HAP-1 (cell line): Measurements from ENCODE around the gene TXNDC8.

Experiments
- DNase-seq, 2 experiments: peaks; one replicate each; pipeline ENCODE4 v3.0.0-alpha.2; 2016 to 2020; ENCODE audit warnings: low spot score in 2 of 2
- H3K27me3 ChIP-seq: fragments of 250-450 bp; sonication (Bioruptor Pico); 2 replicates; pipeline ENCODE4 v1.5.1; 2020; ENCODE audit warnings: low read depth, mild to moderate bottlenecking, moderate library complexity
- H3K36me3 ChIP-seq: fragments of 250-450 bp; sonication (Bioruptor Pico); replicated peaks from 2 replicates; pipeline ENCODE4 v1.5.1; 2020; ENCODE audit warnings: mild to moderate bottlenecking
- H3K4me1 ChIP-seq: fragments of 250-450 bp; sonication (Bioruptor Pico); 2 replicates; pipeline ENCODE4 v1.5.1; 2020; ENCODE audit warnings: mild to moderate bottlenecking
- H3K4me3 ChIP-seq: fragments of 250-450 bp; sonication (Bioruptor Pico); 2 replicates; pipeline ENCODE4 v1.5.1; 2020; ENCODE audit warnings: mild to moderate bottlenecking, moderate library complexity
- H3K9me3 ChIP-seq: fragments of 250-450 bp; sonication (Bioruptor Pico); 2 replicates; pipeline ENCODE4 v1.5.1; 2020; ENCODE audit warnings: mild to moderate bottlenecking, moderate library complexity
- in situ Hi-C: fragments of 300-500 bp; cut with MboI; formaldehyde crosslinking; loops from 3 replicates; pipeline ENCODE4 v1.14.3; 2020; ENCODE audit warnings: low sequenced_read_pairs, inconsistent platforms, mixed read lengths

Gene TXNDC8

DNA sequence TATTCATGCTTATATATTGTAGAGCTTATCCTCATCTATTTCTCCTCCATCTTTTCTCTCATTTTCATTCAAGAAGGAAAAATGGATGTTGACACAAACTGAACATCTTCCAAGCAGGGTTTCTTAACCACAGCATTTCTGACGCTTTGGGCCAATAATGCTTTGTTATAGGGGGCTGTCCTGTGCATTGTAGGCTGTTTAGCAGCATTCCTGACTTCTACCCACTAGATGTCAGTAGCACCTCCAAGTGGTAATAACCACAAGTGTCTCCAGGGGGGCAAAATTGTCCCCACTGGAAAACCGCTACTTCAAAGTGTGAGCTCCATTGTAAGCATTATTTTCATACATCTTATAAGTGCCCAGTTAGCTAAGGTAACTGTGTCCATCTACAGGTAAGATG, 2.6 kb upstream of the TXNDC8 start:
- Histone ChIP-seq H3K4me3 (no peak overlapping the region), H3K36me3 (no peaks in the 10 kb centered on the region), H3K9me3 (no peaks in the 10 kb centered on the region), H3K4me1 (no peaks in the 10 kb centered on the region), H3K27me3 (no peaks in the 10 kb centered on the region)
- DNase-seq: no peak
- in situ Hi-C loops: no loop called here

DNA sequence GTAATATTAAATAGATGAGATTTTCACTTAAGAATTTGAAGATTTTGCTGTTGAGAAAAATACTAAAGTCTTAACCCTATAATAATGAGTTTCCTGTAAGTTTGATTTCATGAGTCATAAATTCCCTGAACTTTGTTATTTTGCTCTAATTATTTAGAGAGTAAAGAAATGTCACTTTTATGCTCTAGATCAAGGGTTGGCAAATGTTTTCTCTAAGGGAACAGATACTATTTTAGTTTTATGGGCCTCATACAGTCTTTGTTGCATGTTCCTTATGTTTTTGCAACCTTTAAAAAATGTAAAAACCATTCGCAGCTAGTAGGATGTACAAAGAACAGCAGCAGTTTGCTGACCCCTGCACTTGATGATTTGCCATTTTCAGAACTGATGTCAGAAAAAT, 480 bp upstream of the TXNDC8 start:
- Histone ChIP-seq H3K4me1 (no peaks in the 10 kb centered on the region), H3K4me3 (no peak overlapping the region), H3K27me3 (no peaks in the 10 kb centered on the region), H3K9me3 (no peaks in the 10 kb centered on the region), H3K36me3 (no peaks in the 10 kb centered on the region)
- DNase-seq: no peak
- in situ Hi-C loops: no loop called here

GRCh38 chr9:110336363-110336762, 1.3 kb downstream of the TXNDC8 start:
- Histone ChIP-seq H3K9me3 (no peaks in the 10 kb centered on the region), H3K27me3 (no peaks in the 10 kb centered on the region), H3K36me3 (no peaks in the 10 kb centered on the region), H3K4me3 (no peak overlapping the region), H3K4me1 (no peaks in the 10 kb centered on the region)
- no peak for DNase-seq
- in situ Hi-C loops: no loop called here

- Histone ChIP-seq H3K4me1 (no peaks in the 10 kb centered on the region), H3K36me3 (no peaks in the 10 kb centered on the region), H3K27me3 (no peaks in the 10 kb centered on the region), H3K4me3 (no peak overlapping the region), H3K9me3 (no peaks in the 10 kb centered on the region)
- no peak for DNase-seq
- in situ Hi-C loops: no loop called here
Observed at GRCh38 chr9:110334871-110335270, 2.8 kb downstream of the TXNDC8 start.

- in situ Hi-C loops: no loop called here
- Histone ChIP-seq H3K36me3 (no peaks in the 10 kb centered on the region), H3K9me3 (no peaks in the 10 kb centered on the region), H3K4me1 (no peaks in the 10 kb centered on the region), H3K4me3 (no peak overlapping the region), H3K27me3 (no peaks in the 10 kb centered on the region)
- no peak for DNase-seq
Observed at GRCh38 chr9:110334183-110334582, 3.5 kb downstream of the TXNDC8 start.

DNA sequence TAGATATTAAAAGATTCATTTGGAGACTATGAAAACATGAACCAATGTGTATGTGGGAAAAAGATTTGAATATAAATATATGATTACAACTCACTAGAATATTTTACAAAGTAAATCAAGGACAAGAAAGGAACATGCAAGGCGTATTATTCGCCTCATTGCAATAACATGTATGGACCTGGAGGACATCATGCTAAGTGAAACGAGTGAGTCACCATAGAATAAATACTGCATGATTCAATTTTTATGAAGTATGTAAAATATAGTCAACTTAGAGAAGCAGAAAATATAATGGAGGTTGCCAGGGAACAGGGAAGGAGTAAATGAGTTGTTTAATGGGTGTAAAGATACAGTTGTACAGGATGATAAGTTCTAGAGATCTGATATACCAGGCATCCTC, 4.9 kb downstream of the TXNDC8 start:
- no peaks in the 10 kb centered on the region for H3K9me3 ChIP-seq
- no peaks in the 10 kb centered on the region for H3K27me3 ChIP-seq
- no peak overlapping the region for H3K4me3 ChIP-seq
- in situ Hi-C loops: no loop called here
- H3K36me3 ChIP-seq: no peaks in the 10 kb centered on the region
- H3K4me1 ChIP-seq: no peaks in the 10 kb centered on the region
- DNase-seq: no peak

- Histone ChIP-seq H3K36me3 (no peaks in the 10 kb centered on the region), H3K4me3 (no peak overlapping the region), H3K9me3 (no peaks in the 10 kb centered on the region), H3K27me3 (no peaks in the 10 kb centered on the region), H3K4me1 (no peaks in the 10 kb centered on the region)
- in situ Hi-C loops: no loop called here
- no peak for DNase-seq
Observed at GRCh38 chr9:110330484-110331105, 7.1 kb downstream of the TXNDC8 start.

DNA sequence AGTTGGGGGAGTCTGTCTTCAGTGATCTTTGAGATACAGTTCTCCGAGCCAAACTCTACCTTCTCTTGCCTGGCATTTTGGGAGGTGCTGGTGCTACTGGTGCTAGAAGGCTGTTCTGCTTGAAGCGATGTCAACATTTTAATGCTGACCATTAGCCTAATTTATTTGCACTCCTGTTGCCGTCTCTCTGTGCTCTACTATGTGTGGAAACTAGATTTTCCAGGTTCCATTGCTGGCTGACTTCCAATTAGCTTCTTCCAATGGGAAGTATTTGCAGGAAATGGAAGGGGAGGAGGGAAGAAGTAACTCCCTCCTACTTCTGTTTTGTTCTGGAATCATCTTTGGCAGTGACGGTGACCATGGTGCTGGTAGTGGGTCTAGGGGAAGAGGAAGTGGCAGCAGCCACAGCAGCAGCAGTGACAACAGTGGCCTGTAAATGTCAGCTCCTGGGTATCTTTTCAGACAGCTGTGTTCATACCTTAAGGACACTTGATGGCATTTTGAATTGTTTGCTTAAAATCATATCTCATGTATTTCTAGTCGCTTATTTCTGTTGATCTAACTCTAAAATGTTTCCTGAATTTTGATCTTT, 7.9 kb downstream of the TXNDC8 start:
- Histone ChIP-seq H3K4me3 (no peak overlapping the region), H3K27me3 (no peaks in the 10 kb centered on the region), H3K4me1 (no peaks in the 10 kb centered on the region), H3K36me3 (no peaks in the 10 kb centered on the region), H3K9me3 (no peaks in the 10 kb centered on the region)
- DNase-seq: no peak
- in situ Hi-C loops: no loop called here

DNA sequence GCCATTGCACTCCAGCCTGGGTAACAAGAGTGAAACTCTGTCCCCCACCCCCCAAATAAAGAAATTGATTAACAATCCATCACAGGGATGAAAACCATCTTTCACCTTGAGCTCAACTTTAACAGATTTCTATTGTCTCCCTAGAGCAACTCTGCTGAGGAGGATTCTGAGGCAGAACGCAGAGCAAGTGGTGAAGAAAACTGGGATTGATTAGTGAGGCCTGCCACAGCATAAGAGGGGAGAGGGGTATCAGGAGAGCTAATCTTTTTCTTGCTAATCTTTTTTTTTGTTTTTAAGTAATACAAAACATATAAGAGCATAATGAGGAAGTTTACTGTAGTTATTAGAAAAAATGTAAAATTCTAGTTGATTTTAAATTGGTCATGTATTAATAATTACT, 8.9 kb downstream of the TXNDC8 start:
- Histone ChIP-seq H3K27me3 (no peaks in the 10 kb centered on the region), H3K36me3 (no peaks in the 10 kb centered on the region), H3K4me1 (no peaks in the 10 kb centered on the region), H3K4me3 (no peak overlapping the region), H3K9me3 (no peaks in the 10 kb centered on the region)
- in situ Hi-C loops: no loop called here
- no peak for DNase-seq

GRCh38 chr9:110327716-110328115, 9.9 kb downstream of the TXNDC8 start:
- DNase-seq: no peak
- Histone ChIP-seq H3K4me1 (no peaks in the 10 kb centered on the region), H3K4me3 (no peak overlapping the region), H3K9me3 (no peaks in the 10 kb centered on the region), H3K27me3 (no peaks in the 10 kb centered on the region), H3K36me3 (no peaks in the 10 kb centered on the region)
- in situ Hi-C loops: no loop called here

- H3K9me3 ChIP-seq: no peaks in the 10 kb centered on the region
- no peaks in the 10 kb centered on the region for H3K27me3 ChIP-seq
- no peak overlapping the region for H3K4me3 ChIP-seq
- DNase-seq: no peak
- in situ Hi-C loops: no loop called here
- no peaks in the 10 kb centered on the region for H3K4me1 ChIP-seq
- no peaks in the 10 kb centered on the region for H3K36me3 ChIP-seq
Observed at GRCh38 chr9:110323818-110324217, 13.8 kb downstream of the TXNDC8 start.

DNA sequence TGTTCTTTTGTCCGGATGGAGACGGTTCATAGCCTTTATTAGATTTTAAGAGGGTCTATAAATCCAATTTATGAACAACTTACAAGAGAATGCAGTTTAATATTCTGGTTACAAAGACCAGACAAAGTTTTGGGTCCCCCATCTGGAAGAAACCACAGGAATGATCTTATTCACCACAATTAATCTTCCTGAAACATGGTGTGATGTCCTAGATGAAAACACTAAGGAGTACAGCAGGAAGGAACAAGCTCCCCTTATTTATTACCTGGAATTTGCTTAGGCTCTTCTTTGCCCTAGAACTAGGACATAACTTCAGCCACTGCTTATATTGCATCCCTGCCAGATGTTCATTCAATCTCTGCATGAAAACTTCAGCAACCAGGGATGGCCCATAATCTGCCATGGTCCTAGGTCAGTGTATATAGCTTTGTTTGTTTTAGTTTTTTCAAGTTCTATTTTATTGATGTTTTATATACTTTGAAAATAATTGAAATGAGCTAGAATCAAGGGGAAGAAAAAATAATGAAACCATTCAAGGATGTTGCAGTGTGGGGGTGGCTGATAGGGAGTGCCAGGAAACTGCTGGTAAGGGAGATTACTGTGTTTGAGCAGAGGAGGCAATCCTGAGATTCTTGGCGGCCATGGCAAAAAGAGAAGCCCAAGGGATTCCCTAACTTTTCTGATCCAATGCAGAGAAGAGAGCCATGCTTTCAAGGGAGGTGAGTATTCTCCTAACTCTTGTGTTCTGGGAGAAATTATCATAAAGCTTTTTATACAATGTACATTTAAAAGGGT, 16.8 kb downstream of the TXNDC8 start:
- no peaks in the 10 kb centered on the region for H3K36me3 ChIP-seq
- no peaks in the 10 kb centered on the region for H3K9me3 ChIP-seq
- no peak for DNase-seq
- in situ Hi-C loops: no loop called here
- no peak overlapping the region for H3K4me3 ChIP-seq
- H3K4me1 ChIP-seq: no peaks in the 10 kb centered on the region
- no peaks in the 10 kb centered on the region for H3K27me3 ChIP-seq

DNA sequence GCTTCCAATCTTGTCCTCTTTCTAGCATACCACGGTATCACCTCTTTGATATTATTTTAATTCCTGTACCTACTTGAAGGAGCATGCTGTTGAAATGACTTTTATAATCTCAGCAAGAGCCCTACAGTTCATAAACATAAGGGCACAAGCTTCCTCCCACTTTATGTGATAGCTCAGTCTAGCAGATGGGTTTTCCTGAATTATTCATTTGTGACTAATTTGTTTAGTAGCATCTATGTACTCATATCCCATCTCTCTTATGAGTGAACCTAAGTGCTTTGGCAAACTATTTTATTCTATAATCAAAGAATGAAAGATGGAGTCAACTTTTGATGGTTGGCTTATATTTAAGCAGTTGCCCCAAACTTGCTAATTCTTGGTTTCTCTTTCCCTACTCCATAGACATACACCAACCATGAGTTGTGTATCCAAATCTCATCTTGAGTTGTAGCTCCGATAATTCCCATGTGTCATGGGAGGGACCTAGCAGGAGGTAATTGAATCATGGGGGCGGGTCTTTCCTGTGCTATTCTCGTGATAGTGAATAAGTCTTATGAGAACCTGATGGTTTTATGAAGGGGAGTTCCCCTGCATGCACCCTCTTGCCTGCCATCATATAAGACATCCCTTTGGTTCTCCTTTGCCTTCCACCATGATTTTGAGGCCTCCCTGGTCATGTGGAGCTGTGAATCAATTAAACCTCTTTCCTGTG, 17.7 kb downstream of the TXNDC8 start:
- DNase-seq: no peak
- in situ Hi-C loops: no loop called here
- no peaks in the 10 kb centered on the region for H3K4me1 ChIP-seq

GRCh38 chr9:110317911-110318310, 19.8 kb downstream of the TXNDC8 start:
- in situ Hi-C loops: no loop called here
- DNase-seq: no peak
- H3K4me3 ChIP-seq: no peak overlapping the region
- H3K36me3 ChIP-seq: no peaks in the 10 kb centered on the region
- H3K4me1 ChIP-seq: no peaks in the 10 kb centered on the region
- no peaks in the 10 kb centered on the region for H3K27me3 ChIP-seq
- H3K9me3 ChIP-seq: no peaks in the 10 kb centered on the region

More for the DNA sequence above, 17.7 kb downstream of the TXNDC8 start:
- no peak overlapping the region for H3K4me3 ChIP-seq
- H3K36me3 ChIP-seq: no peaks in the 10 kb centered on the region
- H3K9me3 ChIP-seq: no peaks in the 10 kb centered on the region
- no peaks in the 10 kb centered on the region for H3K27me3 ChIP-seq
